HG03097 (cell line): Measurements from ENCODE around the gene DNA2.

Source experiments
- ATAC-seq: cut with Tn5 transposase; IDR thresholded peaks from one replicate; pipeline ENCODE4 v1.9.1; 2021; ENCODE audit not compliant: unreplicated experiment, low FRiP score

Gene DNA2

GRCh38 chr10:68446179-68446578 is 25.6 kb downstream of the DNA2 start:
- ATAC-seq, result no peak

- no peak for ATAC-seq
Measured at GRCh38 chr10:68442971-68443370, 28.8 kb downstream of the DNA2 start.

GRCh38 chr10:68440898-68441297 is 30.9 kb downstream of the DNA2 start:
- no peak for ATAC-seq

- no peak for ATAC-seq
Measured at GRCh38 chr10:68435803-68436202, 36.0 kb downstream of the DNA2 start.

- no peak for ATAC-seq
Measured at GRCh38 chr10:68434657-68435056, 37.1 kb downstream of the DNA2 start.

- ATAC-seq, result no peak
Measured at GRCh38 chr10:68428396-68429104, 43.2 kb downstream of the DNA2 start.

GRCh38 chr10:68424454-68425014 is 47.2 kb downstream of the DNA2 start:
- no peak for ATAC-seq

GRCh38 chr10:68423522-68423921 is 48.3 kb downstream of the DNA2 start:
- no peak for ATAC-seq

GRCh38 chr10:68419376-68419775 is 52.4 kb downstream of the DNA2 start:
- no peak for ATAC-seq

- no peak for ATAC-seq
Measured at GRCh38 chr10:68408898-68409518, 62.8 kb downstream of the DNA2 start.

GRCh38 chr10:68406815-68407548 is 64.8 kb downstream of the DNA2 start, which contains the start of gene RUFY2:
RUFY2 (minus strand) TSS chr10:68407277; CDS start chr10:68407189, 88 bp downstream.
- peak; percentile 91 for ATAC-seq

GRCh38 chr10:68406111-68406814 is 65.5 kb downstream of the DNA2 start:
- ATAC-seq, result peak; percentile 25

GRCh38 chr10:68403701-68404100 is 68.1 kb downstream of the DNA2 start:
- no peak for ATAC-seq

- ATAC-seq, result no peak
Measured at GRCh38 chr10:68402276-68402675, 69.5 kb downstream of the DNA2 start.

GRCh38 chr10:68397005-68397404 is 74.8 kb downstream of the DNA2 start:
- no peak for ATAC-seq

GRCh38 chr10:68385740-68386139 is 86.0 kb downstream of the DNA2 start:
- ATAC-seq, result no peak

GRCh38 chr10:68371604-68372003 is 100.2 kb downstream of the DNA2 start:
- no peak for ATAC-seq

- ATAC-seq, result no peak
Measured at GRCh38 chr10:68367121-68367520, 104.7 kb downstream of the DNA2 start.

- no peak for ATAC-seq
Measured at GRCh38 chr10:68366600-68366999, 105.2 kb downstream of the DNA2 start.

- no peak for ATAC-seq
Measured at GRCh38 chr10:68365611-68366010, 106.2 kb downstream of the DNA2 start.
